Endodermal cell (in vitro differentiated cells): Measurements from ENCODE around the gene LAPTM5. TPM values are rescaled to one million over a fixed set of nuclear protein-coding genes. Genes with fewer than 3 reads are reported as not detected.

Experiments
- DNase-seq: peaks from one replicate; pipeline ENCODE4 v3.0.0-alpha.2; 2017
- H3K27ac ChIP-seq: 2 replicates; pipeline ENCODE4 v1.5.1; 2013; ENCODE audit warnings: mild to moderate bottlenecking, low read depth, low read length, moderate library complexity
- H3K27me3 ChIP-seq: 2 replicates; pipeline ENCODE4 v1.6.1; 2013; ENCODE audit warnings: mild to moderate bottlenecking, low read length, moderate library complexity; ENCODE audit not compliant: insufficient read depth, control insufficient read depth, poor library complexity, severe bottlenecking
- H3K36me3 ChIP-seq: 2 replicates; pipeline ENCODE4 v1.7.0; 2013; ENCODE audit warnings: mild to moderate bottlenecking, low read length, moderate library complexity; ENCODE audit not compliant: control insufficient read depth, insufficient read depth
- H3K4me1 ChIP-seq: one replicate; pipeline ENCODE4 v1.7.0; 2013; ENCODE audit warnings: low read length; ENCODE audit not compliant: control insufficient read depth, insufficient read depth
- H3K4me3 ChIP-seq: 2 replicates; pipeline ENCODE4 v1.5.1; 2013; ENCODE audit warnings: mild to moderate bottlenecking, low read length, moderate library complexity
- H3K9ac ChIP-seq: 2 replicates; pipeline ENCODE4 v1.6.1; 2013; ENCODE audit warnings: mild to moderate bottlenecking, low read length, moderate library complexity; ENCODE audit not compliant: poor library complexity, severe bottlenecking; ENCODE audit errors: extremely low read depth
- H3K9me3 ChIP-seq: 2 replicates; pipeline ENCODE4 v1.6.1; 2013; ENCODE audit warnings: mild to moderate bottlenecking, low read length, moderate library complexity; ENCODE audit not compliant: control insufficient read depth
- H3K27ac Mint-ChIP-seq: 2 replicates; pipeline ENCODE4 v1.8.0; 2020; ENCODE audit warnings: mixed read lengths
- H3K27me3 Mint-ChIP-seq: 2 replicates; pipeline ENCODE4 v1.8.0; 2021; ENCODE audit warnings: mild to moderate bottlenecking, mixed read lengths; ENCODE audit not compliant: insufficient read depth
- H3K36me3 Mint-ChIP-seq: 2 replicates; pipeline ENCODE4 v1.8.0; 2020; ENCODE audit warnings: low read depth, mixed read lengths
- H3K4me1 Mint-ChIP-seq: 2 replicates; pipeline ENCODE4 v1.8.0; 2020; ENCODE audit warnings: mixed read lengths
- H3K4me3 Mint-ChIP-seq: 2 replicates; pipeline ENCODE4 v1.8.0; 2020; ENCODE audit warnings: mild to moderate bottlenecking, moderate library complexity, mixed read lengths
- H3K9me3 Mint-ChIP-seq: 2 replicates; pipeline ENCODE4 v1.8.0; 2020; ENCODE audit warnings: mild to moderate bottlenecking, mixed read lengths
- CTCF ChIP-seq: fragments of 200-600 bp; sonication (generic); conservative IDR thresholded peaks from 2 replicates; pipeline ENCODE4 v1.5.0; 2021; ENCODE audit warnings: antibody characterized with exemption, mild to moderate bottlenecking
- WGBS, 2 experiments: methylation state at CpG; one replicate each; pipeline versions ENCODE4 v1.1.5 to v1.1.7; 2013; ENCODE audit warnings: missing lambda C conversion rate in 2 of 2, mixed read lengths in 1 of 2; ENCODE audit not compliant: insufficient coverage in 1 of 2, insufficient read length in 1 of 2; 5-methylcytosine and 5-hydroxymethylcytosine counted together
- total RNA-seq, 2 donors: library from RNA; stranded (reverse); fragmentation: NEBNext Ultra II Directional in 1 of 2; extraction: Animal tissue kit (Norgen Biotek cat#: 25700) in 1 of 2; gene quantifications; 2 replicates in 1 of 2; 3 replicates in 1 of 2; pipeline ENCODE4 v1.2.1, GENCODE V29; 2021

LAPTM5 gene
- total RNA-seq, 2 donors from 2014 or later, result not detected

GRCh38 chr1:30712583-30712982 lies 45.0 kb downstream of the LAPTM5 start:
- DNase-seq, result no peak
- peaks cover 11% of the 10 kb centered on the region for H3K9me3 ChIP-seq
- peaks cover 9% of the 10 kb centered on the region for H3K27me3 ChIP-seq
- Mint-ChIP-seq H3K9me3 (peaks cover 20% of the 10 kb centered on the region), H3K27me3 (peaks cover 13% of the 10 kb centered on the region), H3K27ac (no peak overlapping the region), H3K4me3 (no peak overlapping the region), H3K36me3 (no peaks in the 10 kb centered on the region), H3K4me1 (peaks cover 3% of the 10 kb centered on the region)
- H3K9ac ChIP-seq, result no peak overlapping the region
- no peak for TF ChIP-seq CTCF
- 92 to 94% methylated on average over 6 of the region's 6 CpGs for WGBS, 2 experiments
- H3K4me3 ChIP-seq, result no peak overlapping the region
- no peaks in the 10 kb centered on the region for H3K36me3 ChIP-seq
- no peak overlapping the region for H3K27ac ChIP-seq
- peaks cover 4% of the 10 kb centered on the region for H3K4me1 ChIP-seq

GRCh38 chr1:30710407-30710806 lies 47.2 kb downstream of the LAPTM5 start:
- H3K4me1 ChIP-seq, result peaks cover 16% of the 10 kb centered on the region
- DNase-seq, result no peak
- Mint-ChIP-seq H3K27ac (no peak overlapping the region), H3K9me3 (peaks cover 5% of the 10 kb centered on the region), H3K4me1 (peaks cover 12% of the 10 kb centered on the region), H3K27me3 (peaks cover 9% of the 10 kb centered on the region), H3K4me3 (no peak overlapping the region), H3K36me3 (no peaks in the 10 kb centered on the region)
- peaks cover 9% of the 10 kb centered on the region for H3K27me3 ChIP-seq
- no peaks in the 10 kb centered on the region for H3K36me3 ChIP-seq
- H3K9me3 ChIP-seq, result peaks cover 3% of the 10 kb centered on the region
- 89 to 91% methylated on average over 1 to 2 of the region's 2 CpGs for WGBS, 2 experiments
- no peak overlapping the region for H3K27ac ChIP-seq
- H3K4me3 ChIP-seq, result no peak overlapping the region
- H3K9ac ChIP-seq, result no peak overlapping the region
- TF ChIP-seq CTCF, result no peak

DNA sequence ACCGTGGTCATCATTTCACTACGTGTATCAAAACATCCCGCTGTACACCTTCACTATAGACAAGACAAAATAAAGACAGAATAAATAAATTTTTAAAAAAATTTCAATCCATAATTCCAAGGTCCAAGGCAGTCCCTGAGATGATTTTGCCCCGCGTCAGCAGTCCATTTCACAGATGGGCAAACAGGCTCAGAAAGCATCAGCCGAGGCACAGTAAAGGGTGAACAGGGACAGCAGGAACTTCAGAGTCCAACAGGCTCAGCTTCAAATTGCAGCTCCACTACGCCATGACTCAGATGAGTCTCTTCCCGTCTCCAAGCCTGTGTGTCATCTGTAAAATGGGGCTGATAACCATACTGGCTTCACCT lies 49.2 kb downstream of the LAPTM5 start:
- no peaks in the 10 kb centered on the region for H3K9me3 ChIP-seq
- H3K4me1 ChIP-seq, result peaks cover 20% of the 10 kb centered on the region
- DNase-seq, result no peak
- TF ChIP-seq CTCF, result no peak
- 60 to 76% methylated on average over 6 to 8 of the region's 8 CpGs for WGBS, 2 experiments
- Mint-ChIP-seq H3K27ac (no peak overlapping the region), H3K9me3 (no peaks in the 10 kb centered on the region), H3K4me3 (no peak overlapping the region), H3K4me1 (peaks cover 12% of the 10 kb centered on the region), H3K27me3 (peaks cover 9% of the 10 kb centered on the region), H3K36me3 (no peaks in the 10 kb centered on the region)
- H3K9ac ChIP-seq, result no peak overlapping the region
- H3K4me3 ChIP-seq, result no peak overlapping the region
- H3K36me3 ChIP-seq, result no peaks in the 10 kb centered on the region
- no peak overlapping the region for H3K27ac ChIP-seq
- H3K27me3 ChIP-seq, result peaks cover 9% of the 10 kb centered on the region
